OCI-LY7 (cell line): ENCODE results near the gene PPP1R9B. TPM values are rescaled to one million over a fixed set of nuclear protein-coding genes. Genes with fewer than 3 reads are reported as not detected.

Experiments
- BruUV-seq: library from RNA; stranded (reverse); fragments of 400-500 nt; replicated peaks from 2 replicates; lab custom pipeline; 2021; lab: Mats Ljungman, UMichigan
- CTCF ChIA-PET: fragments of 300-600 bp; sonication (Branson Sonifier 250); formaldehyde crosslinking; loops from one replicate; lab custom pipeline; 2022; ENCODE audit warnings: antibody characterized with exemption; ENCODE audit not compliant: unreplicated experiment; lab: Charles Lee
- POLR2A ChIA-PET: fragments of 300-600 bp; sonication (Branson Sonifier 250); formaldehyde crosslinking; loops from one replicate; lab custom pipeline; 2022; ENCODE audit warnings: antibody characterized with exemption; lab: Charles Lee
- DNase-seq: peaks from one replicate; pipeline ENCODE4 v3.0.0-alpha.2; 2015; ENCODE audit warnings: low spot score
- H2AFZ ChIP-seq: fragments of 200-600 bp; sonication (generic), shearing (Covaris generic); 2 replicates; pipeline ENCODE4 v1.6.1; 2014; ENCODE audit warnings: mild to moderate bottlenecking, antibody characterized with exemption, low read length, moderate library complexity
- H3K27ac ChIP-seq: fragments of 200-600 bp; sonication (generic); 2 replicates; pipeline ENCODE4 v1.5.1; 2014; ENCODE audit warnings: mixed run types, low read depth, mild to moderate bottlenecking, moderate library complexity, low read length, inconsistent platforms; ENCODE audit not compliant: poor library complexity, severe bottlenecking
- H3K36me3 ChIP-seq: fragments of 200-600 bp; sonication (generic); 2 replicates; pipeline ENCODE4 v1.6.1; 2014; ENCODE audit warnings: mild to moderate bottlenecking, antibody characterized with exemption, low read length, moderate library complexity, mixed read lengths; ENCODE audit not compliant: insufficient read depth
- H3K4me1 ChIP-seq: fragments of 200-600 bp; sonication (generic); 2 replicates; pipeline ENCODE4 v1.5.1; 2014; ENCODE audit warnings: mild to moderate bottlenecking, low read length; ENCODE audit not compliant: insufficient read depth, poor library complexity, severe bottlenecking
- H3K4me2 ChIP-seq: fragments of 200-600 bp; sonication (generic); 2 replicates; pipeline ENCODE4 v1.6.1; 2014; ENCODE audit warnings: mild to moderate bottlenecking, low read length
- H3K4me3 ChIP-seq: fragments of 200-600 bp; sonication (generic); 2 replicates; pipeline ENCODE4 v1.5.1; 2014; ENCODE audit warnings: mild to moderate bottlenecking, low read depth, low read length; ENCODE audit not compliant: poor library complexity, severe bottlenecking
- H3K79me2 ChIP-seq: fragments of 200-600 bp; sonication (generic); 2 replicates; pipeline ENCODE4 v1.6.1; 2016; ENCODE audit warnings: low read depth, mild to moderate bottlenecking, low read length, moderate library complexity, mixed read lengths; ENCODE audit not compliant: insufficient read depth
- H3K9me2 ChIP-seq: fragments of 200-600 bp; sonication (generic); 2 replicates; pipeline ENCODE4 v1.6.1; 2016; ENCODE audit warnings: mild to moderate bottlenecking, low read length, mixed read lengths; ENCODE audit not compliant: insufficient read depth
- H3K9me3 ChIP-seq: fragments of 200-600 bp; sonication (generic); 2 replicates; pipeline ENCODE4 v1.6.1; 2014; ENCODE audit warnings: mild to moderate bottlenecking, mixed run types, low read length, mixed read lengths
- H4K20me1 ChIP-seq: fragments of 200-600 bp; sonication (generic); 2 replicates; pipeline ENCODE4 v1.6.1; 2014; ENCODE audit warnings: mild to moderate bottlenecking, antibody characterized with exemption, low read length, moderate library complexity, mixed read lengths; ENCODE audit not compliant: insufficient read depth
- EZH2phosphoT487 ChIP-seq: fragments of 200-600 bp; sonication (generic); IDR thresholded peaks from 2 replicates; pipeline ENCODE4 v1.6.1; 2018; ENCODE audit warnings: low read depth, borderline replicate concordance, mild to moderate bottlenecking, mixed run types, antibody characterized with exemption, low read length, moderate library complexity, mixed read lengths
- intact Hi-C: fragments of 100-400 bp; cut with micrococcal nuclease; formaldehyde crosslinking; loops from one replicate; pipeline ENCODE4 v1.10.0; 2022; ENCODE audit not compliant: unreplicated experiment
- total RNA-seq, 2 experiments: library from RNA; depleted of rRNA in 1 of 2; stranded (reverse); fragments of >200 nt in 1 of 2; shearing (Covaris generic) in 1 of 2; gene quantifications; 2 replicates each; pipeline ENCODE4 v1.2.3, GENCODE V29; 2014 to 2022
- TF ChIP-seq, protein P1 (sequence below): fragments of 200-600 bp; sonication (generic); conservative IDR thresholded peaks from 2 replicates; pipeline ENCODE4 v1.5.1; 2014; ENCODE audit warnings: mild to moderate bottlenecking, antibody characterized with exemption, low read length, moderate library complexity, mixed read lengths

The PPP1R9B gene
- total RNA-seq, 2 experiments from 2014 or later: 45.3 to 87.0 TPM

DNA sequence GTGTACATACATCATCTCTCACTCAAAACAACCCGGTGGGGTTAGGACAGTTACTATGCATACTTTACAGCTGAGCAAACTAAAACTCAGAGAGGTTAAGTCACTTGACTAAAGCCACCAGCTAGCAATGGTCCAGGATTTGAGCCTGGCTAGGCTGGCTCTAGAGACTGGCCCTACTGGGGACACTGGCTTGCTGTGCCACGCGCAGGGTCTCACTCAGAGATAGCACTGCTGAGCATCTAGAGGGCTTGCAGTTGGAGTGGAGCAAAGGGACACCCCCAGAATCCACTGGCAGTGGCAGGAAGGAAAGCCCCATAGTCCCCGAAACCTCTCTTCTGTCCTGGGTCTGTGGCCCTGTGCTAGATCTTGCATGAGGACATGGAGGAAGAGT, 31.7 kb downstream of the PPP1R9B start:
- no TSS peak for BruUV-seq
- no peak overlapping the region for H3K27ac ChIP-seq

DNA sequence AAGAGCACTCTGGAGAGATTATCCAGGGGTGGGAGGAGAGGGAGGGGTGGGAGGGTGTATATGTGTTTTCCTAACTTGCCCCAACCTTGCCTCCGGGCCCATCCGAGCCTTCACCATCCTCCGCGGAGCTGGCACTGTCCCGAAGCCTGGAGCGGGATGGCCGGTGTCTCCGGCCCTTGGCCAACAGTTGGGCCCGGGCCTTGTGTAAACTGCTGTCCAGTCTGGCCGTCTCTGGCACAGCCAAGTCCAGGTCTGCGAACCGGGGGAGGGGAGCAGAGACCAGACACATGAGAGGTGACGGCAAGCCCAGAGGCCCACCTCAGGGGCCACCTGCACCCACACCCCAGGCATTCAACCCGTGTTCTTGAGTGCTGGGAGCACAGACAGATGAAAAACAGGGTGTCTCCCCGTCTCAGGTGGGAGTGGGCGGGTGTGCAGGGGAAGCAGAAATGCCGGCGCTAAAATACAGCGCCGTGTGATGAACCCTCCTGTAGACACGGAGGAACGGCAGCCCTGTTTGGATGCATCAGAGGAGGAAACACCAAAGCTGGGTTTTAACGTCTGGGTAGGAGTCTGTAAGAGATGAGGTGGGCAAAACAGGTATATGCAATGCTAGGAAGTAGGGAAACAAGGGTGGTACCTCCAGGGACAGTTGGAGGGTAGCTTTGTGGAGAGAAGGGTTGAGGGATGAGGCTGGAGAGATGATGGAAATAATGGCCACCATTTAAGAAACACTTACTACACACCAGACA, 32.2 kb downstream of the PPP1R9B start:
- ChIA-PET POLR2A (no interaction called here), CTCF (no interaction called here)
- TF ChIP-seq, protein P1, sequence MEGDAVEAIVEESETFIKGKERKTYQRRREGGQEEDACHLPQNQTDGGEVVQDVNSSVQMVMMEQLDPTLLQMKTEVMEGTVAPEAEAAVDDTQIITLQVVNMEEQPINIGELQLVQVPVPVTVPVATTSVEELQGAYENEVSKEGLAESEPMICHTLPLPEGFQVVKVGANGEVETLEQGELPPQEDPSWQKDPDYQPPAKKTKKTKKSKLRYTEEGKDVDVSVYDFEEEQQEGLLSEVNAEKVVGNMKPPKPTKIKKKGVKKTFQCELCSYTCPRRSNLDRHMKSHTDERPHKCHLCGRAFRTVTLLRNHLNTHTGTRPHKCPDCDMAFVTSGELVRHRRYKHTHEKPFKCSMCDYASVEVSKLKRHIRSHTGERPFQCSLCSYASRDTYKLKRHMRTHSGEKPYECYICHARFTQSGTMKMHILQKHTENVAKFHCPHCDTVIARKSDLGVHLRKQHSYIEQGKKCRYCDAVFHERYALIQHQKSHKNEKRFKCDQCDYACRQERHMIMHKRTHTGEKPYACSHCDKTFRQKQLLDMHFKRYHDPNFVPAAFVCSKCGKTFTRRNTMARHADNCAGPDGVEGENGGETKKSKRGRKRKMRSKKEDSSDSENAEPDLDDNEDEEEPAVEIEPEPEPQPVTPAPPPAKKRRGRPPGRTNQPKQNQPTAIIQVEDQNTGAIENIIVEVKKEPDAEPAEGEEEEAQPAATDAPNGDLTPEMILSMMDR: no peak
- TF ChIP-seq EZH2phosphoT487: no peak
- no peak overlapping the region for H3K4me2 ChIP-seq
- H3K4me1 ChIP-seq: no peaks in the 10 kb centered on the region
- no peaks in the 10 kb centered on the region for H3K79me2 ChIP-seq
- H3K4me3 ChIP-seq: no peak overlapping the region
- H2AFZ ChIP-seq: no peak overlapping the region
- no peaks in the 10 kb centered on the region for H3K36me3 ChIP-seq
- no peaks in the 10 kb centered on the region for H4K20me1 ChIP-seq
- H3K9me2 ChIP-seq: no peaks in the 10 kb centered on the region
- intact Hi-C loops: no loop called here
- H3K9me3 ChIP-seq: no peaks in the 10 kb centered on the region
- no peak for DNase-seq
- BruUV-seq: no TSS peak
- H3K27ac ChIP-seq: no peak overlapping the region

More for the DNA sequence above, 31.7 kb downstream of the PPP1R9B start:
- ChIA-PET CTCF (no interaction called here), POLR2A (interaction anchor here (0.6 kb wide), 1 partner anchor 32 kb away, joined by 4 read pairs; the partner anchor contains the start of gene PPP1R9B)
- no peak overlapping the region for H3K4me2 ChIP-seq
- H3K9me2 ChIP-seq: no peaks in the 10 kb centered on the region
- H4K20me1 ChIP-seq: no peaks in the 10 kb centered on the region
- no peaks in the 10 kb centered on the region for H3K4me1 ChIP-seq
- no peak overlapping the region for H3K4me3 ChIP-seq
- TF ChIP-seq EZH2phosphoT487: no peak
- TF ChIP-seq, protein P1: no peak
- DNase-seq: no peak
- H3K9me3 ChIP-seq: no peaks in the 10 kb centered on the region
- intact Hi-C loops: no loop called here
- H2AFZ ChIP-seq: no peak overlapping the region
- H3K79me2 ChIP-seq: no peaks in the 10 kb centered on the region
- H3K36me3 ChIP-seq: no peaks in the 10 kb centered on the region
